ENCODE measurements around the gene ITIH3.

ITIH3 gene

DNA sequence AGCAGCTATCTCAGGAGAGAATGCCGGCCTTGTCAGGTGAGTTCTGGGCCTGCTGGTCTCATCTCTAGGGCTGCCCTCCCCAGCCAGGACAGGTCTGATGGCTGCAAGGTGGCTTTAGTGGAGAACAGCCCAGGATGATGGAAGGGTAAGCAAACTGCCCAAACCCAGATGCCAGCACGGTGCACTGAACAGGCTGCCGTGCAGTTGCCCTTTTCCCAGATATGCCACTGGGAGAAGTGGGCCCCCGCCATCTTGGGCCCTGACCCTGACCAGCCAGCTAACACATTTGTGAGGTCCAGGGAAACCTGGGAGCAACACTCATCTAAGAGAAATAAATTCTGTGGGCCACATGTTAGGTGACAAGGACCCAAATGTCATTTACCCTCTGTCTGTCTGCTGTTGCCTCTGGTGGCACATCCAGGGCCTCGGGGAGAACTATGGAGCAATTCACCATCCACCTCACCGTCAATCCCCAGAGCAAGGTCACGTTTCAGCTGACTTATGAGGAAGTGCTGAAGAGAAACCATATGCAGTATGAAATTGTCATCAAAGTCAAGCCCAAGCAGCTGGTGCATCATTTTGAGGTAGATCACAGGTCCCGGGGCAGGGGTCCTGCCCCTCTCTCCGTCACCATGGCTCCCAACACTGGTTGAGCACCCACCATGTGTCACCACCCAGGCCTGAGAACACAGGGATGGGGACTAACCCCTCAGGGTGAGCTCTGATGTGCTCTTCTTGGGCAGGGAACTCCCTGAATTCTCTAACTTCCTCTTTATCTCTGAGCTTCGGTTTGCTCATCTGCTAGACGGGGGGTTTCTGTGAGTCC lies 15.4 kb upstream of the ITIH3 start:
- no peak for DNase-seq (ENCODE audit: low read depth)

DNA sequence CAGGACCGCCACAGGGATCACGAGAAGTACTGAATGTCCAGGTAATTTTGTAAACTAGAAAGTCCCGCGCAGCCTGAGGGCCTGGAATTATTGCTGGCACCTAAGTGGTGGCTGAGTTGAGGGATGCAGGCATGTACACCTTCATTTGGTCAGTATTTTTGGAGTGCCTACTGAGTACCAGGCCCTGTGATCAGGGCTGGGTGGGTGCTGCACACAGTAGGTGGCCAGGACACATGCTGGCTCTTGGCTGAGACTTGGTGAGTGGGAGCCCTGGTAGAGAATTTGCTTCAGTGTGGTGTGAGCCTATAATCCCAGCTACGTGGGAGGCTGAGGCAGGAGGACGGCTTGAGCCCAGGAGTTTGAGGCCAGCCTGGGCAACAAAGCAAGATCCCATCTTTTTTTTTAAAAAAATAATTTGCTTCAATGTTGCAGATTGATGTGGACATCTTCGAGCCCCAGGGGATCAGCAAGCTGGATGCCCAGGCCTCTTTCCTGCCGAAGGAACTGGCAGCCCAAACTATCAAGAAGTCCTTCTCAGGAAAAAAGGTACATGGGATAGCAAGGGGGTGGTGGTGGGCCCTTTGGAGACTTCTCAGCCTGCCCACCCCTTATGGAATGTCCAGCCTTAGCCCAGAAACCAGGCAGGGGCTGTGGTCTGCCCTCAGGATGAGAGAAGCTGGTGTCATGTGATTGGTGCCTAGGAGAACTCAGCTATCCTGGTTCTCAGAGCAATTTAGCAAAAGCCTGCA lies 14.6 kb upstream of the ITIH3 start:
- DNase-seq (ENCODE audit: low read depth): no peak

- no peak for DNase-seq (ENCODE audit: low read depth)
Measured at GRCh38 chr3:52781741-52782140, 12.9 kb upstream of the ITIH3 start.

DNA sequence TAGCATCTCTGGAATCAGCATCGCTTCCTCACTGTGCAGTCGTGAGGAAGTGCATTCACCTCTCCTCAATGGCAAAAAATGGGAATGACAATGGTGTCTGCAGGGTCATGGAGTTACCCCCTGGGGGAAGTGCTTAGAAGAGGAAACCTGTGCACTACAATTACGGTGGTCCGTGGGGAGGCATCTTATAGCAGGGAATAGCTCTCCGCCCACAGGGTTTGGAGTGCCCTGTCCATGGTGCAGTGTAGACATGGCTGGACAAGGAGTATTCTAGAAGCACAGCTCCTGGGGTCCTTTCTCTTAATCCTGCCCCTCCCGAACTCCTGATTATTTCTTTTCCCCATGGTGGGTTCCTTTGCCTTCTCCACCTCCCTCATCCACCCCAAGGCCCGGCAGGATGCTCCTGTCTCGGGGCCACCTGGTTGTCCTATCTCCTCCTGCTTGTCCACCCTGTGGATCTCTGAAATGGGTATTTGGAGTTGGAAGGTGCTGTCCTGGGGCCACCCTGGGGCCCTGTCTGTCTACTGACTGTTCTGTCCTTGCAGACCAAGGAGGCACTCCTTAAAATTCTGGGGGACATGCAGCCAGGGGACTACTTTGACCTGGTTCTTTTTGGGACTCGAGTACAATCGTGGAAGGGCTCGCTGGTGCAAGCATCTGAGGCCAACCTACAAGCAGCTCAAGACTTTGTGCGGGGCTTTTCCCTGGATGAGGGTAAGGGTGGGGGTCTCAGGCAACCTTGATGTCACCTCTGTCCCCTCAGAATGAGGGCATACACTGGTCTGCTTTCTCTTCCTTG lies 12.0 kb upstream of the ITIH3 start:
- no peak for DNase-seq (ENCODE audit: low read depth)

- no peak for DNase-seq (ENCODE audit: low read depth)
Measured at GRCh38 chr3:52783211-52783555, 11.4 kb upstream of the ITIH3 start.

DNA sequence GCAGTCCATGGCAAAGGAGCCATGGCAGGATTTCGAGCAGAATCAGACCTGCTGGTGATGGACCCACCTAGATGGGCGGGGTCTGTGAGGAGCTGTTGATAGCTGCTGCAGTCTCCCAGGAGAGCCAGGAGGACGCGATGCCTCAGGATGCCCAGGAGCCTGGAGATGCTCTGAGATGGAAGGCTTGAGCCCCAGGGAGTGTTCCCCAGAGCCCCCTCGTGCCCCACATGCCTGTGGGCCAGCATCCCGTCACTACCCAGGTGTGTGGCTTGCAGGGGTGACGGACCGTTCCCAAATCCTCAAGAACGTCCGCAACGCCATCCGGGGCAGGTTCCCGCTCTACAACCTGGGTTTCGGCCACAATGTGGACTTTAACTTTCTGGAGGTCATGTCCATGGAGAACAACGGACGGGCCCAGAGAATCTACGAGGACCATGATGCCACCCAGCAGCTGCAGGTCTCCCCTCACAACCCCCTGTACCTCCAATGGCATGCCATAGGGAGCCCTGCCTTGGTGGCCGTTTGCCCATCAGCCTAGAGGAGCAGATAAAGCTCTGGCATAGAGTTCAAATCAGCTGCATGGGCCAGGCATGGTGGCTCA lies 10.5 kb upstream of the ITIH3 start:
- DNase-seq (ENCODE audit: low read depth): no peak

- no peak for DNase-seq (ENCODE audit: low read depth)
Measured at GRCh38 chr3:52784931-52785590, 9.5 kb upstream of the ITIH3 start.

DNA sequence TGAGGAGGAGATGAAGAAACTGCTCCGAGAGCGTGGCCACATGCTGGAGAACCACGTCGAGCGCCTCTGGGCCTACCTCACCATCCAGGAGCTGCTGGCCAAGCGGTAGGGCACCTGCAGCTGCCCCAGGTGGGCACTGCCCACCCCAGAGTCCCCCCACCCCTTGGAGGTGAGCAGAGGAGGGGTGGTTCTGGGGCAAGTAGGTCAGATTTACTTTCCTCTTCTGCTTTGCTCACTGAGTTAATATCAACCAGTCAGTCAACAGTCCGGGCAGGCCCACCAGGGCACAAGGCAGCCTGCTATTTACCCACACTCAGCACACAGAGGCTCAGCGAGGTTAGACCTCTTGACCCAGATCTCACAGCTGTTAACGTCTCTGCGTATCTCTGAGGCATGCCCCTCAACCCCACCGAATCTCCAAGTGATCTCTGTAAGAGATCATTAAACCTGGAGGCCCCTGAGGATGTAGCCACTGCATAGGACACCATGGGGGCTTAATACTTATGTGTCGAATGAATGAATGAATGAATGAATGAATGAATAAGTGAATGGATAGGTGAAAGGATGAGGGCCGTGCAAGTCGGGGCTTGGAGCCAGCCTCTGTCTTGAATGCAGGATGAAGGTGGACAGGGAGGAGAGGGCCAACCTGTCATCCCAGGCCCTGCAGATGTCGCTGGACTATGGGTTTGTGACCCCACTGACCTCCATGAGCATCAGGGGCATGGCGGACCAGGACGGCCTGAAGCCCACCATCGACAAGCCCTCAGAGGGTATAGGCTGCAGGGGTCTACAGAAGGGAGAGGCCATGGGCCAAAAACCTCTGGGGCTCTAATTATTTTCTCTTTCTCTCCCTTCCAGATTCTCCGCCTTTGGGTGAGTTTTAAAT lies 8.0 kb upstream of the ITIH3 start:
- DNase-seq (ENCODE audit: low read depth): no peak

DNA sequence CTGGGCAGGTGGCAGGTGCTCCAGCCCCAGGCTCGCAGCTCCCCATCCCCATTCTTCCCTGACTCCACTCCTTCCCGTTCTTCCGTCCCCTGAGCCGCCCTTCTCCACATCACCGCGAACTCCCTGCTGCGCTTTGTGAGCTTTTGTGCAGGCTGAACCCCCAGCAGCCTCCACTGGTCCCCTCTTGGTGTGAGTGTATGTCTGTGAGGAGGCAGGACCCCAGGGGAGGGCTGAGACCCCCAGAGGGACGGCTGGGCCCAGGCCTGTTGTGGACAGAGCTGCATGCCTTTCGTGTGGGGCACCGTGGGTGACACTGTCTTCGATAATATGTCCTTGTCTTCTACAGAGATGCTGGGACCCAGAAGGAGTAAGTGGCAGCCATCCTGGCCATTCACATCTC lies 7.3 kb upstream of the ITIH3 start:
- no peak for DNase-seq (ENCODE audit: low read depth)

GRCh38 chr3:52787672-52788625 lies 6.6 kb upstream of the ITIH3 start:
- no peak for DNase-seq (ENCODE audit: low read depth)

DNA sequence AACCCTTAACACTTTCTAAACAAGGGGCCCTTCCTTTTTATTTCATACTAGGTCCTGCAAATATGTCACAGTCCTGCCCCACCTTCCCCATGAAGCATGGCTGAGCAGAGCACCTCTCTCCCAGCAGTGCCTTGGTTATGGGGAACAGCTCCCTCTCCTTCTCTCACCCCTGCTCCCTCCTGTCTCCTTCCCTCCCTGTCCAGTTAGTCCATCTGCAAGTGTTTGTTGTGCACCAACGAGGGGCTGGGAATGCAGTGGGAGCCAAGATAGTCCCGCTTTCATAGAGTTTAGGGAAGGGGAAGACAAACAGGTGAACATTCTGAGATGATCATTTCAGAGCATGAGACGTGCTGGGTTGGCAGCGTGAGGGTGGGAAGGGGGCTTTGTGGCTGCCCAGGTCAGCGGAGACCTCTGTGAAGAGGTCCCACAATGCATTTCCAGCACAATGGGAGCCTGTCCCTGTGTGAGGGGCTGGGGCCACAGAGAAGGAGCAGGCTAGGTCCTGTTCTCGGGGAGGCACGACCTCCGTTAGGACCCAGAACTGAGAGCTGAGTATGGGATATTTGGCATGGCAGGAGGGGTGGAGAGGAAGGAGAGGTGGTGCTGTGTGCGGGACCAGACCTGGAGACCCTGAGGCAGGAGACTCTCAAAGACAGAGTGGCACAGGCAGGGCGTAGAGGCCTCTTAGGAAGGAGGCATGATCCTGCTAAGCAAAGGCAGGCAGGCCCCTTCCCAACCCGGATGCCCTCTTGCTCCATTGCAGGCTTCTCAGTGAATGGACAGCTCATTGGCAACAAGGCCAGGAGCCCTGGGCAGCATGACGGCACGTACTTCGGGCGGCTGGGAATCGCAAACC lies 5.5 kb upstream of the ITIH3 start:
- DNase-seq (ENCODE audit: low read depth): no peak

DNA sequence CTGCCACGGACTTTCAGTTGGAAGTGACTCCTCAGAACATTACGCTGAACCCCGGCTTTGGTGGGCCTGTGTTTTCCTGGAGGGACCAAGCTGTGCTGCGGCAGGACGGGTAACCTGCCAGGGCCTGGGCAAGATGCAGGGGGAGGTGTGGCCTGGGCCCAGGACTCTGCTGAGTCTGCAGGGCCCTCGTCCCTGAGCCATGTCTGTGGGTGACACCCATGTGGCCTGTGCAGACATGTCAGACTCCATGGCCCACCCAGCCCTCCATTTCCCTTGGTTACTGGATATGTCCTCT lies 4.9 kb upstream of the ITIH3 start:
- no peak for DNase-seq (ENCODE audit: low read depth)

- no peak for DNase-seq (ENCODE audit: low read depth)
Measured at GRCh38 chr3:52790337-52790736, 4.3 kb upstream of the ITIH3 start.

GRCh38 chr3:52790741-52791140 lies 3.9 kb upstream of the ITIH3 start:
- no peak for DNase-seq (ENCODE audit: low read depth)

- DNase-seq (ENCODE audit: low read depth): no peak
Measured at GRCh38 chr3:52791366-52791765, 3.2 kb upstream of the ITIH3 start.

GRCh38 chr3:52791928-52792327 lies 2.7 kb upstream of the ITIH3 start:
- DNase-seq (ENCODE audit: low read depth): no peak

- DNase-seq (ENCODE audit: low read depth): no peak
Measured at GRCh38 chr3:52792413-52792812, 2.2 kb upstream of the ITIH3 start.

- DNase-seq (ENCODE audit: low read depth): no peak
Measured at GRCh38 chr3:52792961-52793695, 1.5 kb upstream of the ITIH3 start.
